HEK293 (cell line): ENCODE results near the gene BCAS3.

ENCODE experiments used
- CTCF ChIP-seq: fragments of 450-650 bp; formaldehyde crosslinking; IDR thresholded peaks from 2 replicates; pipeline ENCODE4 v1.5.1; 2016; ENCODE audit warnings: missing biosample characterization, missing genetic modification characterization
- GFI1B ChIP-seq: fragments of 450-650 bp; formaldehyde crosslinking; IDR thresholded peaks from 2 replicates; pipeline ENCODE4 v1.5.1; 2016; ENCODE audit warnings: missing biosample characterization, missing genetic modification characterization
- PATZ1 ChIP-seq: fragments of 450-650 bp; formaldehyde crosslinking; IDR thresholded peaks from 2 replicates; pipeline ENCODE4 v1.5.1; 2016; ENCODE audit warnings: missing biosample characterization, missing genetic modification characterization
- REPIN1 ChIP-seq: fragments of 450-650 bp; formaldehyde crosslinking; IDR thresholded peaks from 2 replicates; pipeline ENCODE4 v1.5.1; 2017; ENCODE audit warnings: missing biosample characterization, missing genetic modification characterization, low read depth
- REST ChIP-seq: fragments of 450-650 bp; formaldehyde crosslinking; IDR thresholded peaks from 2 replicates; pipeline ENCODE4 v1.5.1; 2016; ENCODE audit warnings: missing biosample characterization, missing genetic modification characterization
- ZBTB10 ChIP-seq: fragments of 450-650 bp; formaldehyde crosslinking; IDR thresholded peaks from 2 replicates; pipeline ENCODE4 v1.5.1; 2016; ENCODE audit warnings: missing biosample characterization, missing genetic modification characterization
- ZBTB26 ChIP-seq: fragments of 450-650 bp; formaldehyde crosslinking; optimal IDR thresholded peaks from 2 replicates; pipeline ENCODE3; 2016; ENCODE audit warnings: missing biosample characterization, mild to moderate bottlenecking, missing genetic modification characterization
- ZEB2 ChIP-seq: fragments of 450-650 bp; formaldehyde crosslinking; IDR thresholded peaks from 2 replicates; pipeline ENCODE4 v1.5.1; 2016; ENCODE audit warnings: missing biosample characterization, missing genetic modification characterization
- ZNF138 ChIP-seq: fragments of 450-650 bp; formaldehyde crosslinking; IDR thresholded peaks from 2 replicates; pipeline ENCODE4 v1.5.1; 2016; ENCODE audit warnings: missing biosample characterization, missing genetic modification characterization, borderline replicate concordance
- ZNF16 ChIP-seq: fragments of 450-650 bp; formaldehyde crosslinking; IDR thresholded peaks from 2 replicates; pipeline ENCODE4 v1.5.1; 2016; ENCODE audit warnings: low read depth, missing biosample characterization, missing genetic modification characterization
- ZNF24 ChIP-seq: fragments of 450-650 bp; formaldehyde crosslinking; IDR thresholded peaks from 2 replicates; pipeline ENCODE4 v1.5.1; 2016; ENCODE audit warnings: missing biosample characterization, missing genetic modification characterization
- ZNF624 ChIP-seq: fragments of 450-650 bp; formaldehyde crosslinking; IDR thresholded peaks from 2 replicates; pipeline ENCODE4 v1.5.1; 2017; ENCODE audit warnings: missing biosample characterization, missing genetic modification characterization
- ZNF777 ChIP-seq: fragments of 450-650 bp; formaldehyde crosslinking; IDR thresholded peaks from 2 replicates; pipeline ENCODE4 v1.5.1; 2017; ENCODE audit warnings: missing biosample characterization, missing genetic modification characterization, borderline replicate concordance

- TF ChIP-seq REST (tag by site-specific recombination) (no peak), ZNF777 (tag by site-specific recombination) (no peak), ZNF624 (no peak), CTCF (no peak), GFI1B (tag by site-specific recombination) (no peak), ZBTB10 (tag by site-specific recombination) (no peak), PATZ1 (tag by site-specific recombination) (no peak), ZEB2 (tag by site-specific recombination) (no peak), ZNF16 (tag by site-specific recombination) (no peak), ZNF138 (tag by site-specific recombination) (no peak), ZBTB26 (no peak), REPIN1 (tag by site-specific recombination) (no peak), ZNF24 (tag by site-specific recombination) (no peak)
Observed at GRCh38 chr17:60676758-60677307, 818 bp upstream of the BCAS3 start.
